NCI-H1436 (cell line): ENCODE data around the gene NFYC.
"Not testable (repeated sequence)": the region's sequence is repeated elsewhere in the genome, so short reads cannot be mapped to it uniquely, and the experiment has no call there.

Experiments used
- DNase-seq: peaks from one replicate; lab custom pipeline; 2025; lab: John Stamatoyannopoulos, UW

The NFYC gene

DNA sequence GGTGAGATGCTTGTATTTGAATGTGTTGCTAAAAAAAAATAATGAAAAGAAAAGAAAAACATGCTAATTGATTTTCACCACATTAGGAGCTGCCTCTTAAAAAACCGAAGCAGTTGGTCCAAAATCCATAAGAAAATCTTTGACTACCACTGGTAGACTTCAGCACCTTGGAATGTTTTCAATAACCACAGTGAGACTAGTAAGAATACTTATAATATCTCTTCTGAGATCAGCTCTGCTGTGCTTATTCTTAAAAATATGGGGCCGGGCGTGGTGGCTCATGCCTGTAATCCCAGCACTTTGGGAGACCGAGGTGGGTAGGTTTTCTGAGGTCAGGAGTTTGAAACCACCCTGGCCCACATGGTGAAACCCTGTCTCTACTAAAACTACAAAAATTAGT lies 15.1 kb downstream of the NFYC start:
- no peak for DNase-seq

DNA sequence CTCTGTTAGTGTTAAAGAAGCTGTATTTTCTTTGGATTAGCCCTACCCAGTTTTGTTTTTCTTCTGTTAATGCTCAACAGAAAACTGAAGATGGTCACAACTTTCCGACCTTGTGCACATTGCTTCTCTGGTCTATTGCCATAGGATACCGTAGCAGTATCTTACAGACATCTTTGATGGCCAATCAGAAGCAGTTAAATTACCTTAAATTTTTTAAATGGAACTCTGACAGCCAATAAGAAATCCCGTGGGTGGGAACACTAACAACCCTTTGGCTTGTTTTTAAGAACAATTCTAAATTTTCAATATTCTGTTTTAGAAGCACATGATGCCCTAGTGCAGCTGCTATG lies 17.2 kb downstream of the NFYC start:
- DNase-seq = peak; percentile 72

DNA sequence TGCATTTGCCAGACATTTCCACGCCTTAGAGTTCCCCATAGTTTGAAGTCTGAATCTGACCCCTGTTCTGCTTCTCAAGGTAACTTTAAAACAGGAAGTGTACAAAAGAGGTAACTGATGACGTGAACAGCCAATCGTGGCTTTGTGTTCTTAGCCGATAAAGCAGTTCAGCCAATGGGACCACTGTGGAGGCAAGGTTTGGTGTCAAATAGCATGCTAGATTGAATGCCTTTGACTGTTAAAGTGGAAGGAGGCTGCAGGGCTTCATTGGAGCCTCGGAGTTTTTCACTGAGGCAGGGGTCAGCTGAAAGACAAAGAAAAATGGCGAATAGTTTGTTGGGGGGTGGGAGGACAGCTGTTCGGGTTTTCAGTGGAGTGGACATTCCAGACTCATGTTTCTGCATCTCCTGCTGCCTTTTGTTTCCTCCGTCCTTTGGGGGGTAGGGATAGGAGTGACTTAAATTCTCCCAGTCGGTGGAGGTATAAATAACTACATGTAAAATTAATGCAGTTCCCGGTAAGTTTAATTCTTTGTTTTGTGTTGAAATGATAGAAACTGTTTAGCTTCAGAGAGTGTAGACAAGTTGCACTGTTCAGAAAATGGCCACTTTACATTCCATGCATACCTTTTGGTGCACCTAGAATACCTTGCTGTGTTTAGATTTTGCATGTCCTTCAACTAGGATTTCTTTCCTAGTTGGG lies 17.7 kb downstream of the NFYC start:
- peak; percentile 87 for DNase-seq

DNA sequence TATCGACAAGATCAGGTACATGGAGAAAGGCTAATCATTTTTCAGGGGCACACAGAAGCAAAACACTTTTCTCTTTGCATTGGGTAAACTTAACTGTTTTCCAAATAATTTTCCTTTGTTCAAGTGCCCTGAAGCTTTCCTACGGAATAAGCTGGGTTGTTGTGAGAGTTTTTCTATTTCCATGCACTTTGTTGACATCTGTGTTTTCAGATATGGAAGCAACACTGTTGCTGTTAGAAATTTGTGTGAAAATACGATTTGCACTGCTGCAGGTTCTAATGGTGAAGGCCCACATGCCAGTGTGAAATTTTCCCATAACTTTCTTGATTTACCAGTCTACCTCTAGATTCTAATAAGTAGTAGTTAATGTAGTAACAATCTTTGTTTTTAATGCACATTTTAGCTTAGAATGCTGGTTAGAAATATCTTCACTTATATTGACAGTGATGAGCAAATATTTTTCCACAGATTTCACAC lies 18.3 kb downstream of the NFYC start:
- DNase-seq = no peak

DNA sequence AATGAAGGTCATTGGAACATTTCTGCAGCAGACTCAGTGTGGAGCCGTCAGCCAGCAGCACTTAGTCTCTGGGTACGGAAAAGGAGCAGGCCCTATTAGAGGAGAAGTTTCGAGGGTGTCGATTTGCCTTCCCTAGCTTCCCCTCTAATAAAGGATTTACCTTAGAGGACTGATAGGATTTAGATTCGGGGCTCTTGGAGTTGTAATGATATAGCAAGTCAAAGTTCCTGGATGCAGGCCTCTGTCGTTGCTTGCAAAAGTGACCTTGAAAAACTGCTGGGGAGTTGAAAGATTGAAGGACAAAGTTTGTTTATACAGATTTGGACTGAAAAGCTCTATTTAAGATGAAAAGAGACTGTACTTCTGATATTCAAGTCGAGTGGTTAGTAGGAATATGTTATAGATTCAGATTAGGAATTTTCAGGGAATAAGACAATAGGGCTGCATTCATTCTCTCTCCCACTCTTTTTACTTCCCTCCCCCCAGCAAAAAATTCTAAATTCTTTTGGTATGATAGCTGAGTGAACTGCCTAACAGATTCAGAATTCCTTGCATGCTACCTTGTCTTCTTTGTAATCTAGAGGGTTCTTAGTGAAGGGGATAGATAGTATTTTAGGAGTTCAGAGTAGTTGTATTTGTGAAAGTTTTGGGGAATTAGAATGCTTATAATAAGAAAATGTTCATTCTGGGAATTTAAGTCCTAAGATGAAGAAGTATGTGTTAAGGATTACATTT lies 19.2 kb downstream of the NFYC start:
- no peak for DNase-seq

DNA sequence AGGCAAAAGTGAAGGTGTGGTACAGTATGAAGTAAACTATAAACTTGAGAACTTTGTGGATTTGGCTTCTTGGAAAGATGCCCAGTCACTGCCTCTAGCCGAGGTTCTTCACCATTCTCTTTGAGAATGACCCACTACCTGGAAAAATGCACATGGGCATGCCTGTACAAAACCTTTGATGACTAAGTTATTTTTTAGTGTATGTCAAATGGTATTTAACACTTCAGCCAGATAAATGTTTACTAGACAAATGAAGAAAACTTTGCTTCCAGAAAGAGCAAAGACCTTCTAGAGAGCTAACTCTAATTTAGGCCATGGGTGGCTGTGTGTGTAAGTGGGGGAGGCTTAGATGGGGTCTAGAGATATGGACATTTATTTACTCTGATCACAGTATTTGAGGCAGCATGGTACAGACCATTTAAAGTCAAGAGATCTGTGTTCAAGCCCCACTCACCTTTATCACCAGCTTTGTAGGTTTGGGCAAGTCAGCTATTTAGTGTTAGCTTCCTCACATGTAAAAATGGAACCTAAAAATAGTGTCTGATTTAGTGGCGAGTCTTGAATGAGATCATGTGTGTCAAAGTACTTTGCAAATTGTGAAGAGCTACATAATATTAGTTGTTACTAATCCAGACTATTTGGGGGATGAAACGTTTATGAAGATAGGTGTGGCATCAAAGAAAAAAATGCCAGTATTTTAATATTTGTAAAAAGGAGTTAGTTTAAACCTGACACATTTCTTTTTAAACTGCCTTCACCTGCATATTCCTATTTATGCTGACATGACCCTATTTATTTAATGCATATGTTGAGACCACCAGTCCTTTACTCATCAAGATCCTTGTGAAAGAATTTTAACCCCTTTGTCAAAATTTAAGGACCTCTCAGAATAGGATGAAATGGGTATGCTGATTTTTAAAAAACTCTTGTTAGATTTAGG lies 20.2 kb downstream of the NFYC start:
- DNase-seq = peak; percentile 7

DNA sequence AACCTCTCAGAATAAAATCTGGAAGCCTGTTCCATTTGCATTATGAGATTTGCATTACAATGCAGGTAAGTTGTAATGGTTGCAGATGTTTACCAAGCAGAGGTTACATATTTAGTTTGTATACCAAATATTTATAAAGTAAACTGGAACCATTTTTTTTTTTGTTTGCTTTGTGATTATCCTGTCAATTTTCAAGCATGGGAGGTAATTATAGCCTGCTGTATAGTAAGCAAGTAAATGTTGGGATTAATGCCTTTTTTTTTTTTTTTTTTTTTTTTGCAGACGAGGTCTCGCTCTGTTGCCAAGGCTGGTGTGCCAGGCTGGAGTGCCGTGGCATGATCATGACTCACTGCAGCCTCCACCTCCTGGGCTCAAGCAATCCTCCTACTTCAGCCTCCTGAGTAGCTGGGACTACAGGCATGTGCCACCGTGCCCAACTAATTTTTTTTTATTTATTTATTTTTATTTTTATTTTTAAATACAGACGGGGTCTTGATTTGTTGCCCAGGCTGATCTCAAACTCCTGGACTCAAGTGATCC lies 21.0 kb downstream of the NFYC start:
- DNase-seq = peak; percentile 12

DNA sequence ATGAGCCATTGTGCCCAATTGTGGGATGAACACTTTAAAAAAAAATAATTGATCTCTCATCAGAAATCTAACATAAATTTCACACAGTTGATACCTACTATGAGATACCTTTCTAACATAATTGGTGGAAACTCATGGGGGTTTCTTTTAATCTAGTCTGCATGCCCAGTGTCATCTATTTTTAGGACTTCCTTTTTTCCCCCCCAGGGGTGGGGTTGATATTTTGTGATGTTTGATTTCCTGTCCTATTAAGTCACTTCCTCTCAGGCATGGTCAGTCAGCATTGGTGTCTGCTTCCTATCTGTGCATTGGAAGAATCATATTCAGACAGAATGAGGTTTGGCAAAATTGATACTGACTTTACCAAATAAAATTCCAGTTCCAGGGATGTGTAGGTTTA lies 21.5 kb downstream of the NFYC start:
- DNase-seq = no peak

DNA sequence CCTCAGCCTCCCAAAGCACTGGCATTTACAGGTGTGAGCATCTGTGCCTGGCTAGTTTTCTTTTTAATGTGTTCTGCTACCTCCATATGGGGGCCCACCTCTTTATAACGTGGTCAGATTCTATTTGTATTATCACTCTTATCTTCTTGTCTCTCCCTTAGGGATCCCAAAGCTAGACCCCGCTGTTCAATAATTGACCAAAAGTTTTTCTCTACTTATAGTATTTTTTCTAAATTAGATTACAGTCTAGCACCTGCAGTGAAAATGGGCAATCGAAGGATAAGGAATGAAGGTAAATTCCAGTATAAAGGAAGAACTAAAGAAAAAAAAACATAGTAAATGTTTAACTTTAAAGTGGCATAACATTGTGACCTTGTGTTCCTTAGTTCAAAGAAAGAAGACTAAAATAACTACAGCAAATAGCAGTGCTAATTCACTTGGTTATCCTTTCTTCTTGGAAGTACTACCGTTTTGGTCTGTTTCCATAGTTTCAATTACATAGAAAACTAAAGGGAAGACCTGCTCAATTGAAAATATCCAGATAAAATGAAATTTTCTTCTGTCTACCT lies 24.1 kb downstream of the NFYC start:
- DNase-seq = no peak

DNA sequence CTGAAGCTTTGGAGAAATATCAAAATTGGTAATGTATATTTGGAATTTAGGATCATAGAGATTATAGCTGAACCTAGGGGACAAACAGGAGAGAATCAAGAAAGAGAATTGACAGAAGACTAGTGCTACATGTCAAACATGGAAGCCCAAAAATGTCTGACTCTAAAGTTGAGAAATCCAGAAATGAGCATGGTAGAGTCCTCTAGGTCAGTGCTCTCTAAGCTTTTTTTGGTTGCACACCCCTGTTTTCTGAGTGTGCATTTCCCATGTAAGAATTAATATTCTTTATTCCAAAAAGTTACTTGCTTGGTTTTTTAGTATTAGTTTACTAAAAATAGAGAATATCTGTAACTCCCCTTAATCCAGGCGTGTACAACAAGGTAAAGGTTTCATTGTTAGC lies 25.6 kb downstream of the NFYC start:
- DNase-seq = no peak

DNA sequence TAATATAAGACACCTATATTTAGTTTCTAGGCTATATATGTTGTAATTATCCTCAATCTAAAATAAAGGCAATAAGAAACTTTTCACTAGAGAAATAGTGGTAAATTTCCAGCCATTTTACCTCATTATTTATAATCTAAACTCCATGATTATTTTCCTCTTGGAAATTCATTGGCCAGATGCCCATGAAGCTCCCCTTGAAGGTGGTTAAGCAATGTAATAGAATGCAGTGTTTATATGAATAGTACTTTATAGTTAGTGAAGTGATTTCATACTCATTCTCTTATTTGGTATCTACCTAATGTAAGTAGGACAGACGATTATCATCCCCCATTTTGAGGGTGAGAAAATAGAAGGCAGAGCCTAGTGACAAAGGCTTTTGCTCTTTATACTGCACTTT lies 26.5 kb downstream of the NFYC start:
- no peak for DNase-seq

DNA sequence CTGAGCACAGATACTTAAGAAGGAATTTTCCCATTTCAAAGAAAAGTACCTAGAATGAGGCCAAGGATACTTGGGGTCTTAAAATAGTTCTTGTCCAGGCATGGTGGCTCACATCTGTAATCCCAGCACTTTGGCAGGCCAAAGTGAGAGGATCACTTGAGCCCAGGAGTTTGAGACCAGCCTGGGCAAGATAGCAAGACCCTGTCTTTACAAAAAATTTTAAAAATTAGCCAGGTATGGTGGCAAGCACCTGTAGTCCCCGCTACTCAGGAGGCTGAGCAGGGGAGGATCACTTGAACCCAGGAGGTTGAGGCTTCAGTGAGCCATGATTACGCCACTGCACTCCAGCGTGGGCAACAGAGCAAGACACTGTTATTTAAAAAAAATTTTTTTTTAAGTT lies 29.0 kb downstream of the NFYC start:
- DNase-seq = no peak

DNA sequence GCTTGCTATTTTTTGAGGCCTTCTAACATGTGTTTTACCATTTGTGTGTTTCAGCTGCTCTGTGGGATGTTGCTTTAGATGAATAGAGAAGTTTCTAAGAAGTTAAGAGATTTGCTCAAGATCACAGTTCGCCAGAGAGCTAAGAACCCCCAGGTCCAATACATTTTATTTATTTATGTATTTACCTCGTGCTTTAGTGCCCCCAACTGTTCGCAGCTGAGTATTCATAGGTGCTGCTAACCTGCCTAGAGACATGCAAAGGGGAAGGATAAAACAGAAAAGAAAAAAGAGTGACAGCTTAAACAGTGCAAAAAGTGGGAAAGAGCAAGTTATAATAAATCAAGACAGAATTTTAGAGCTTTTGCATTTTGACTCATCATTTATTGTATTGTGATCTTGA lies 31.1 kb downstream of the NFYC start:
- no peak for DNase-seq

DNA sequence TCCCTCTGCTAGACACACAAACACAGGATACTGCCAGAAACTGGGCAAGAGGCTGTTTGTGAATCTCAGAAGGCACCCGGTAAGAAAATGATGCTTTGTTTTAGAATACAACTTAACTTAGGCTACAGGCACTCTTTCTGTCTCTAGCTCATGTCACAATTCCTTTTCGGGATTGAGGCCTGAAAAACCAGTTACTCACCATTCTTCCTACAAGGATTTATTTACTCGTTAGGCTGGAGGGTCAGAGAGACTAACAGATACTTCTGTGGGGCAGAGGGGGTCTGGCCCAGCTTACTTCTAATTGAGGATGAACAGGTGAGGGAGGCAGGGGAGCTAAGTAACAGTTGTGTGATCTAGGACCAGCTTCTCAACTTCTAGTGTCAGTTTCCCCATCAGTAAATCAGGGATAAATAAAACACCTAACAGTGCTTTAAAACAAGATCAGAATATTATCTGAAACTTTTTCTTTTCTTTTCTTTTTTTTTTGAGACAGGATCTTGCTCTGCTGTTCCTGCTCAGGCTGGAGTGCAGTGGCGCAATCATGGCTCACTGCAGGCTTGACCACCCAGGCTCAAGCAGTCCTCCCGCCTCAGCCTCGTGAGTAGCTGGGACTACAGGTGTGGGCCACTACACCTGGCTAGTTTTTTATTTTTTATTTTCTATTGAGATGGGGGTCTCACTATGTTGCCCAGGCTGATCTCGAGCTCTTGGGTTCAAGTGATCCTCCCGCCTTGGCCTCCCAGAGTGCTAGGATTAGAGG lies 31.9 kb downstream of the NFYC start:
- no peak for DNase-seq

DNA sequence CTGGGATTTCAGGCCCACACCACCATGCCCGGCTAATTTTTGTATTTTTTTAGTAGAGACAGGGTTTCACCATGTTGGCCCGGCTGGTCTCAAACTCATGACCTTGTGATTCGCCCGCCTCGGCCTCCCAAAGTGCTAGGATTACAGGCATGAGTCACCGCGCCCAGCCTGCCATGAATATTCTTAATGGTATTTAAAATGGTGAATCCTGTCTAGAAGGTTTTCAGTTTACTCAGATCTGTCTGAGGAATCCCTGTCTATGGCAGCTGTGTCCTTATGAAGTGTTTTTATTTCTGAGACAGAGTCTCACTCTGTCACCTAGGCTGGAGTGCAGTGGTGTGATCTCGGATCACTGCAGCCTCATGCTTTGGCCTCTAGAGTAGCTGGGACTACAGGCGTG lies 36.2 kb downstream of the NFYC start:
- DNase-seq = not testable (repeated sequence)

DNA sequence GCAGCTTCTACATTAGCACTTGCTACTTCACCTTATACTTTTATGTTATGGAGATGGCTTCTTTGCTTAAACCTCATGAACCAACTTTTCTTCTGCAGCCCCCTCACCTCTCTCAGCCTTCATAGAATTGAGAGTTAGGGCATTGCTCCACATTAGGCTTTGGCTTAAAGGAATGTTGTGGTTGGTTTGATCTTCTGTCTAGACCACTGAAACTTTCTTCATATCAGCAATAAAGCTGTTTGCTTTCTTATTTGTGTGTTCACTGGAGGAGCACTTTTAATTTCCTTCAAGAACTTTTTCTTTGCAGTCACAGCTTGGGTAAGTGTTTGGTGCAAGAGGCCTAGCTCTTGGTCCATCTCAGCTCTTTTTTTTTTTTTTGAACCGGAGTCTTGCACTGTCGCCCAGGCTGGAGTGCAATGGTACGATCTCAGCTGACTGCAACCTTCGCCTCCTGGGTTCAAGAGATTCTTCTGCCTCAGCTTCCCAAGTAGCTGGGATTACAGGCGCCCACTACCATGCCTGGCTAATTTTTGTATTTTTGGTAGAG lies 37.9 kb downstream of the NFYC start:
- not testable (repeated sequence) for DNase-seq

DNA sequence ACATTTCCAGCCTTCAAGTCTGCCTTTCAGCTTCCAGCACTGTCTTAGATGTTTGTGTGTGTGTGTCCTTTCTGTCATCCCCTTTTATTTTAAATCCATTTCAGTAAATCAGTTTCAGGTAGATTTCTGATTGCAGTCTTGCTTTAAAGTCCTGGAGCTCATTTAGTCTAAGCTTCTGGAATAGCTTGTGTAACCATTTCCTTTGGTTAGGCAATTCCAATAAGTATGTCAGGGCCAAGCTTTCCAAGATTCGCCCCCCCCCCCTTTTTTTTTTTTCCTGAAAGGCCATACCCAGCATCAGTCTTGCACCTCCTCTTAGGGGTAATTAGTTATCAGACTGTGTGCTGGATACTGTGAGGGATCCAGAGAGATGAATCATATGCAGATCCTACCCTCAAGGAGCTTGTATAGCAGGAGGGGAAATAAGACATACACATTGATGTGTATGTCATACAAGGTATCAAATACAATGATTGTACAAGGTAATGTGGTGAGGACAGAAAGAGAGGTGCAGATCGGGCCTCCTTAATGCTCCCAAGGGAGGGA lies 41.3 kb downstream of the NFYC start:
- DNase-seq = no peak

DNA sequence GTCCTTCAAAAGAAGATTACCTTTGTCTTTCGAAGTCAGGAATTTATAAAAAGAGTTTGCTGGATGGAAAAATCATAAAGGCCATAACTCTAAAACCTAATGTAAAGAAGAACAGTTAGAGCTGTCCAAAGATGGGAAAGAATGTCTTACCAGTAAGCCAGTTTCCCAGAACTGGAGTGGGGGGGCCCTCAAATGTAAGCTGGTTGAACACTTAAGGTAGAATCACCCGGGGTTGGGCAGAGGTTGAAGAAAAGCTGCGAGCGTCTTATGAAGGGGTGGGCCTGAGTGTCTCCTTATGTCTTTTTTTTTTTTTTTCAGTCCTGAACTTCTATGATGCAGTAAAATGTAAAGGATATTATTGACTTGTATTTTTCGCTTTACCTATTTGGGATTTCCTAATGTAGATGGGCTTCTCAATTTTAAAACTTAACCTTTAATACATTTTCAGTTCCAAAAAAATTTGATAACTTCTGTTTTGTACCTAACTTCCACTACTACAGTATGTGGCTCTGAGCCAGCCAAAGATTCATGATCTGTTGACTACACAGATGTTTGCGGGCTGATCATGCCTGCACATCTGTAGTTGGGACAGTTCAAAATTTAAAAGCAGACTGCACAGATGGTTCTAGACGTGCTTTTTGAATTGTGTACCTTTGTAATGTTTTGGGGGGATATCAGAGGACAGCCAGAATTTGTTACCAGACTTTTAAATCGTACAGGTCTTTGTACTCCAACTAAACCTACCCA lies 43.6 kb downstream of the NFYC start:
- DNase-seq = no peak

DNA sequence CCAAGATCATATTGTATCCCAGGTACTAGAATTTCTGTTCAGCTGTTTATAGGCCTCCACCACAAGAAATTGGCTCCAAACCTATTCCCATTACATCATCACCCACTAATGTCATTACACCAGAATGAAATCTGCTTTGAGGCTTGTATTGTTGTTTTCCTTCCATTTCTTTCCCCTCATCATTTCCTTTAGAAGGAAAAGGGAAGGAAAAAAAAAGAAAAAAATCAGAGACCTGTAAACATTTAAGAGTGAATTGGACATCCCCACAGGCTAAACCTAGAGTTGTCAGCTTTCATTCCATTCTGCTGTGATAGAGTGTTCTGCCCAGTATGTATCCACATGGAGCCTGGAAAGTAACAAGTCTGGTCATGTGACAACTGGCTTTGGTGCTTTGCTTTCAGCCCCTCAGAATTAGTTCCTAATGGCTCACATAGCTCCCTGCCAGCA lies 44.6 kb downstream of the NFYC start:
- no peak for DNase-seq

DNA sequence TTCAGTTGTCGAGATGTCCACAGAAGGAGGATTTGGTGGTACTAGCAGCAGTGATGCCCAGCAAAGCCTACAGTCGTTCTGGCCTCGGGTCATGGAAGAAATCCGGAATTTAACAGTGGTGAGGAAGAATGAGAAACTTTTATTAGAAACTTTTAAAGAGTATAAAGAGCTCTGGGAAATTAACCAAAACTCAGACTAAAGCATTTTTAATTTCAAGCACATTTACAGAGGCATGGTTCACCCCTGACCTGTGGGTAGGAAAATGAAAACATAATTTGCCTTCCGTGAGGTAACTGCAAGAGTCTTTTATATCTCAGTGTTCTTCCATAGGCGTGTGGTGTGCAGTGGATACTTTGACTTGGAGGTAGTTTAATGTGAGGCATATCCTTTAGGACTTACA lies 47.3 kb downstream of the NFYC start:
- no peak for DNase-seq
